Activated T-cell treated with anti-CD3 and anti-CD28 coated beads, Interleukin-2, amount 50 U/mL, for 48 hours (primary cell): Measurements from ENCODE around the gene KRT71.
A peak's percentile ranks its signal among the peaks of the same experiment; 100 is the strongest.

Experiments
- DNase-seq, 2 experiments: peaks; one replicate each; pipeline ENCODE4 v3.0.0-alpha.2; 2020

KRT71 gene

GRCh38 chr12:52534482-52534881 is 18.5 kb downstream of the KRT71 start:
- DNase-seq = no peak

GRCh38 chr12:52533686-52534470 is 19.1 kb downstream of the KRT71 start:
- no peak for DNase-seq

- no peak for DNase-seq
Measured at GRCh38 chr12:52532636-52533035, 20.3 kb downstream of the KRT71 start.

GRCh38 chr12:52531566-52532300 is 21.2 kb downstream of the KRT71 start:
- DNase-seq = no peak

GRCh38 chr12:52530905-52531304 is 22.0 kb downstream of the KRT71 start:
- no peak for DNase-seq

- no peak for DNase-seq
Measured at GRCh38 chr12:52530366-52530765, 22.6 kb downstream of the KRT71 start.

- no peak for DNase-seq
Measured at GRCh38 chr12:52529846-52530245, 23.1 kb downstream of the KRT71 start.

GRCh38 chr12:52529417-52529816 is 23.5 kb downstream of the KRT71 start:
- DNase-seq = no peak

GRCh38 chr12:52528641-52529143 is 24.3 kb downstream of the KRT71 start:
- DNase-seq = no peak

- DNase-seq = peak in 1 of 2 experiments; percentile 13
Measured at GRCh38 chr12:52527121-52527800, 25.7 kb downstream of the KRT71 start.

GRCh38 chr12:52526511-52526951 is 26.4 kb downstream of the KRT71 start:
- peak in 1 of 2 experiments; percentile 10 for DNase-seq

- peak in 1 of 2 experiments; percentile 9 for DNase-seq
Measured at GRCh38 chr12:52525661-52526499, 27.1 kb downstream of the KRT71 start.

GRCh38 chr12:52524898-52525591 is 27.9 kb downstream of the KRT71 start:
- DNase-seq = peak in 1 of 2 experiments; percentile 6

GRCh38 chr12:52524241-52524897 is 28.6 kb downstream of the KRT71 start:
- peak in 1 of 2 experiments; percentile 4 for DNase-seq

GRCh38 chr12:52523824-52524223 is 29.1 kb downstream of the KRT71 start:
- DNase-seq = no peak

- no peak for DNase-seq
Measured at GRCh38 chr12:52522346-52523011, 30.5 kb downstream of the KRT71 start.

- peak in 1 of 2 experiments; percentile 4 for DNase-seq
Measured at GRCh38 chr12:52521568-52522266, 31.2 kb downstream of the KRT71 start.

GRCh38 chr12:52521175-52521567 is 31.8 kb downstream of the KRT71 start:
- peak in 1 of 2 experiments; percentile 11 for DNase-seq

- DNase-seq = no peak
Measured at GRCh38 chr12:52519826-52520662, 32.9 kb downstream of the KRT71 start, which contains the start of gene KRT5. KRT5 (minus strand) TSS chr12:52520394; CDS start chr12:52520296, 98 bp downstream.
